Testis (tissue), 2 donors: ENCODE measurements around the gene MAGI1.

Source experiments
- POLR2A ChIP-seq: fragments of 450-650 bp; IDR thresholded peaks from one replicate; pipeline ENCODE4 v1.6.1; 2017; ENCODE audit warnings: antibody characterized with exemption, mild to moderate bottlenecking, moderate library complexity
- TF ChIP-seq, protein P1 (sequence below), 3 experiments: fragments of 450-650 bp in 2 of 3; fragments of 200-600 bp in 1 of 3; sonication (generic) in 1 of 3; IDR thresholded peaks; one replicate each; pipeline ENCODE4 v1.5.1; 2016 to 2019; ENCODE audit warnings: antibody characterized with exemption in 3 of 3, mild to moderate bottlenecking in 2 of 3, moderate library complexity in 1 of 3

DNA sequence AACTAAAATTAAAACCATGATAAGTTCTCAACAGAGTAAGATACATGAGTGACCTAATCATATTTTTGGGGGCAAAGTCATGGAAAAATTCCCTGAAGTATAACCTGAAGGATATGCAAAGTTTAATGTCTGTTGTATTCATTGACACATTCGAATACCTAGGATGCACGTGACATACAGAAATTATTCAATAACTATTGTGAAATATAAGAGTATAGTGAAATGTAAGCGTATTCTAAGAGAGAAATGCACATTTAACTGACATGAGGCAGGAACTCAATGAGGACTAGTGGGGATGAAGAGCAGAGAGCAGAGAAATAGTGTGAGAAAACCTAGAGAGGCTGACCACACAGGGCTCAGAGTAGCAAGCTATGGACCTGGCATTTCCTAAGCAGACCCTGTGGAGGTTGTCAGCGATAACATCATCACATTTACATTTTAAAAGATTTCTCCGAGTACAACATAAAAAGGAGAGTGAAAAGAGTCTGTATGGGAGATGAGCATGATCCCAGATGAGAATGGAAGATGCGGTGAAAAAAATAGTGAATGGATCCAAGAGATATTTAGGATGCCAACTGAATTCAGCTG is 588.8 kb downstream of the MAGI1 start:
- TF ChIP-seq, protein P1, sequence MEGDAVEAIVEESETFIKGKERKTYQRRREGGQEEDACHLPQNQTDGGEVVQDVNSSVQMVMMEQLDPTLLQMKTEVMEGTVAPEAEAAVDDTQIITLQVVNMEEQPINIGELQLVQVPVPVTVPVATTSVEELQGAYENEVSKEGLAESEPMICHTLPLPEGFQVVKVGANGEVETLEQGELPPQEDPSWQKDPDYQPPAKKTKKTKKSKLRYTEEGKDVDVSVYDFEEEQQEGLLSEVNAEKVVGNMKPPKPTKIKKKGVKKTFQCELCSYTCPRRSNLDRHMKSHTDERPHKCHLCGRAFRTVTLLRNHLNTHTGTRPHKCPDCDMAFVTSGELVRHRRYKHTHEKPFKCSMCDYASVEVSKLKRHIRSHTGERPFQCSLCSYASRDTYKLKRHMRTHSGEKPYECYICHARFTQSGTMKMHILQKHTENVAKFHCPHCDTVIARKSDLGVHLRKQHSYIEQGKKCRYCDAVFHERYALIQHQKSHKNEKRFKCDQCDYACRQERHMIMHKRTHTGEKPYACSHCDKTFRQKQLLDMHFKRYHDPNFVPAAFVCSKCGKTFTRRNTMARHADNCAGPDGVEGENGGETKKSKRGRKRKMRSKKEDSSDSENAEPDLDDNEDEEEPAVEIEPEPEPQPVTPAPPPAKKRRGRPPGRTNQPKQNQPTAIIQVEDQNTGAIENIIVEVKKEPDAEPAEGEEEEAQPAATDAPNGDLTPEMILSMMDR (IDR thresholded peaks at IDR 0.05), result no peak
- TF ChIP-seq POLR2A, result no peak
